HepG2 (cell line): ENCODE results near the gene PIGV. TPM values are rescaled to one million over a fixed set of nuclear protein-coding genes. Genes with fewer than 3 reads are reported as not detected.

ENCODE experiments used
- ATF7-NPFF ChIP-seq: sonication (generic); formaldehyde crosslinking; IDR thresholded peaks from 2 replicates; pipeline ENCODE4 v1.8.1; 2023; ENCODE audit warnings: mild to moderate bottlenecking, low read depth, missing genetic modification reagents, moderate library complexity
- CEBPG ChIP-seq: IDR thresholded peaks from 2 replicates; pipeline ENCODE4 v1.6.1; 2016
- DR1 ChIP-seq: sonication (generic); formaldehyde crosslinking; IDR thresholded peaks from 2 replicates; pipeline ENCODE4 v1.8.0; 2021; ENCODE audit warnings: mild to moderate bottlenecking, missing genetic modification reagents, inconsistent platforms
- FOXO4 ChIP-seq: sonication (generic); formaldehyde crosslinking; conservative IDR thresholded peaks from 2 replicates; pipeline ENCODE4 v1.8.1; 2023; ENCODE audit warnings: missing genetic modification reagents
- KAT2B ChIP-seq: fragments of 150-350 bp; IDR thresholded peaks from 2 replicates; pipeline ENCODE4 v1.6.1; 2014; ENCODE audit warnings: low read depth, low read length, borderline replicate concordance
- KMT2B ChIP-seq: IDR thresholded peaks from 2 replicates; pipeline ENCODE4 v1.6.1; 2016; ENCODE audit warnings: missing genetic modification reagents, missing compliant biosample characterization
- MTF2 ChIP-seq: sonication (generic); formaldehyde crosslinking; IDR thresholded peaks from 2 replicates; pipeline ENCODE4 v1.5.0; 2020; ENCODE audit warnings: missing genetic modification reagents, borderline replicate concordance
- MXD4 ChIP-seq: IDR thresholded peaks from 2 replicates; pipeline ENCODE4 v1.6.1; 2016; ENCODE audit warnings: mild to moderate bottlenecking, missing biosample characterization, missing genetic modification reagents
- PCBP1 ChIP-seq: fragments of 200-400 bp; formaldehyde crosslinking; IDR thresholded peaks from 2 replicates; pipeline ENCODE4 v1.6.1; 2017; ENCODE audit warnings: mild to moderate bottlenecking, low read depth, low read length, borderline replicate concordance
- RAD51 ChIP-seq: fragments of 450-650 bp; IDR thresholded peaks from 2 replicates; pipeline ENCODE4 v1.6.1; 2016; ENCODE audit warnings: borderline replicate concordance
- THAP7 ChIP-seq: sonication (generic); formaldehyde crosslinking; IDR thresholded peaks from 2 replicates; pipeline ENCODE4 v1.8.1; 2023; ENCODE audit warnings: mild to moderate bottlenecking, missing genetic modification reagents
- U2AF1 ChIP-seq: fragments of 200-400 bp; formaldehyde crosslinking; optimal IDR thresholded peaks from 2 replicates; pipeline ENCODE3; 2017; ENCODE audit warnings: mild to moderate bottlenecking, low read depth, low read length
- ZBTB21 ChIP-seq: sonication (generic); formaldehyde crosslinking; IDR thresholded peaks from 2 replicates; pipeline ENCODE4 v1.4.0; 2020; ENCODE audit warnings: missing genetic modification reagents
- ZBTB7A ChIP-seq: sonication (generic); formaldehyde crosslinking; IDR thresholded peaks from 2 replicates; pipeline ENCODE4 v1.8.0; 2022; ENCODE audit warnings: mild to moderate bottlenecking, missing genetic modification reagents
- ZFP36L2 ChIP-seq: sonication (generic); formaldehyde crosslinking; IDR thresholded peaks from 2 replicates; pipeline ENCODE4 v1.4.0; 2020; ENCODE audit warnings: missing genetic modification reagents
- ZNF382 ChIP-seq: sonication (generic); formaldehyde crosslinking; IDR thresholded peaks from 2 replicates; pipeline ENCODE4 v1.5.0; 2020; ENCODE audit warnings: missing genetic modification reagents, mild to moderate bottlenecking, borderline replicate concordance
- ZNF549 ChIP-seq: sonication (generic); formaldehyde crosslinking; IDR thresholded peaks from 2 replicates; pipeline ENCODE4 v1.5.0; 2020; ENCODE audit warnings: missing genetic modification reagents
- ZNF780A ChIP-seq: sonication (generic); formaldehyde crosslinking; IDR thresholded peaks from 2 replicates; pipeline ENCODE4 v1.8.0; 2022; ENCODE audit warnings: mild to moderate bottlenecking, missing genetic modification reagents, moderate library complexity
- ZNF790 ChIP-seq: sonication (generic); formaldehyde crosslinking; IDR thresholded peaks from 2 replicates; pipeline ENCODE4 v1.8.0; 2022; ENCODE audit warnings: missing genetic modification reagents, mild to moderate bottlenecking, borderline replicate concordance
- polyA plus RNA-seq, 8 experiments: library from polyadenylated mRNA; depleted of rRNA in 3 of 8; stranded (reverse) in 7 of 8; unstranded in 1 of 8; fragments of >200 nt; fragmentation: Illumina TruSeq in 4 of 8; extraction: Trizol in 4 of 8; gene quantifications; 2 replicates each; pipeline versions ENCODE4 v1.2.1 to v1.2.3, GENCODE V29; 2011 to 2016; ENCODE audit warnings: low read depth in 4 of 8, missing spikeins in 1 of 8, mixed read lengths in 1 of 8; ENCODE audit not compliant: insufficient read depth in 1 of 8
- total RNA-seq, 5 experiments: library from RNA; depleted of rRNA; stranded (reverse); fragments of >200 nt; fragmentation: Illumina TruSeq; extraction: Trizol; gene quantifications; 2 replicates each; pipeline ENCODE4 v1.2.3, GENCODE V29; 2016; ENCODE audit warnings: low read depth in 1 of 5
- TF ChIP-seq, protein P1 (sequence below): sonication (generic); formaldehyde crosslinking; IDR thresholded peaks from 2 replicates; pipeline ENCODE4 v1.4.0; 2020; ENCODE audit warnings: missing genetic modification reagents
- TF ChIP-seq, protein P2 (sequence below): sonication (generic); formaldehyde crosslinking; IDR thresholded peaks from 2 replicates; pipeline ENCODE4 v1.4.0; 2020; ENCODE audit warnings: mild to moderate bottlenecking, missing genetic modification reagents

The PIGV gene
- total and polyA plus RNA-seq, 2 of the 13 experiments (the other 11 are each of a cell fraction or from before 2014, with no cell fraction given): 13.5 to 22.7 TPM

DNA sequence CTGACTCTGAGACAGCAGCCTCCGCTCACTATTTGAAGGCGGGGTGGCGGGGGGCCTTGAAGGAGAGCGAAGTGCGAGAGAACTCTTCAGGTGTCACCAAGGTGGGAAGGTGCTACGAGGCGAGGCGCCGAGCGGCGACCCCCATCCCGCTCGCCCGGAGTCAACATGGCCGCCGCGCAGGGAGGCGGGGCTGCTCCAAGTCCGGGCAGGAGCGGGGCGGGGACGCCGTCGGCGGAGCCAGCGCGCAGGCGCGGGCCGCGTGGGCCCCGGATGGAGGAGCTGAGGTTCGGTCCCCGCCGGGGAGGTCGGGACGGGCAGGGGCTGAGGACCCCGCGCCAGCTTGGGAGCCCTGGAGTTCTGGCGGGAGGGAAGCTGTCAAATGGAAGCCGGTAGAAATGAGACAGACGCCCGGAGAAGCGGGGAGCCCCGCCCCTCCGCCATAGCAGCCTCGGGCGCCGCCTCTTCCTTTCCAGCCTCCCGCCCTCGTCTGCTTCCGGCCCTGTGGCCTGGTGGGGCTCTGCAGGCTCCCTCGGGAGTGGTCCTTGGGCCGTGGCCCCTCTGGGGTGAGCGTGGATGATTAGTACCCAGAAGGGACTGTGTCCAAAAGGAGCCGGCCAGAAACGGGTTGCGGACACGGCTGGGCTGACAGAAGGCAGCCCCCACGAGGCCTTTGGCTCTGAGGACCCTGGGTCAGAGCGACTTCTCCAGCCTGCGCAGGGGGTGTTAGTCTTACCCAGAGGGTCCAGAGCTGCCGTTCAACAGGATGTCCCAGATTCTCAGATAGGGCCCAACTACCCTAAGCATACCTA is at the start of gene PIGV (continued):
- TF ChIP-seq RAD51: no peak
- TF ChIP-seq ATF7-NPFF (CRISPR knock-in tag): peak; percentile 74
- TF ChIP-seq MXD4: 0 out of 2 replicates have a peak, but pooled peaks have one; percentile 50
- no peak for TF ChIP-seq THAP7 (CRISPR knock-in tag)
- TF ChIP-seq ZNF549: no peak
- TF ChIP-seq ZNF382 (CRISPR knock-in tag): no peak
- TF ChIP-seq ZNF790 (CRISPR knock-in tag): no peak
- TF ChIP-seq ZBTB7A: peak; percentile 45; the same call in 1 of the 2 replicates
- no peak for TF ChIP-seq ZBTB21
- TF ChIP-seq, protein P1, sequence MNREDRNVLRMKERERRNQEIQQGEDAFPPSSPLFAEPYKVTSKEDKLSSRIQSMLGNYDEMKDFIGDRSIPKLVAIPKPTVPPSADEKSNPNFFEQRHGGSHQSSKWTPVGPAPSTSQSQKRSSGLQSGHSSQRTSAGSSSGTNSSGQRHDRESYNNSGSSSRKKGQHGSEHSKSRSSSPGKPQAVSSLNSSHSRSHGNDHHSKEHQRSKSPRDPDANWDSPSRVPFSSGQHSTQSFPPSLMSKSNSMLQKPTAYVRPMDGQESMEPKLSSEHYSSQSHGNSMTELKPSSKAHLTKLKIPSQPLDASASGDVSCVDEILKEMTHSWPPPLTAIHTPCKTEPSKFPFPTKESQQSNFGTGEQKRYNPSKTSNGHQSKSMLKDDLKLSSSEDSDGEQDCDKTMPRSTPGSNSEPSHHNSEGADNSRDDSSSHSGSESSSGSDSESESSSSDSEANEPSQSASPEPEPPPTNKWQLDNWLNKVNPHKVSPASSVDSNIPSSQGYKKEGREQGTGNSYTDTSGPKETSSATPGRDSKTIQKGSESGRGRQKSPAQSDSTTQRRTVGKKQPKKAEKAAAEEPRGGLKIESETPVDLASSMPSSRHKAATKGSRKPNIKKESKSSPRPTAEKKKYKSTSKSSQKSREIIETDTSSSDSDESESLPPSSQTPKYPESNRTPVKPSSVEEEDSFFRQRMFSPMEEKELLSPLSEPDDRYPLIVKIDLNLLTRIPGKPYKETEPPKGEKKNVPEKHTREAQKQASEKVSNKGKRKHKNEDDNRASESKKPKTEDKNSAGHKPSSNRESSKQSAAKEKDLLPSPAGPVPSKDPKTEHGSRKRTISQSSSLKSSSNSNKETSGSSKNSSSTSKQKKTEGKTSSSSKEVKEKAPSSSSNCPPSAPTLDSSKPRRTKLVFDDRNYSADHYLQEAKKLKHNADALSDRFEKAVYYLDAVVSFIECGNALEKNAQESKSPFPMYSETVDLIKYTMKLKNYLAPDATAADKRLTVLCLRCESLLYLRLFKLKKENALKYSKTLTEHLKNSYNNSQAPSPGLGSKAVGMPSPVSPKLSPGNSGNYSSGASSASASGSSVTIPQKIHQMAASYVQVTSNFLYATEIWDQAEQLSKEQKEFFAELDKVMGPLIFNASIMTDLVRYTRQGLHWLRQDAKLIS (CRISPR knock-in tag): no peak; the same call in 1 of the 2 replicates
- TF ChIP-seq PCBP1: no peak
- TF ChIP-seq CEBPG (CRISPR knock-in tag): no peak
- no peak for TF ChIP-seq U2AF1
- no peak for TF ChIP-seq DR1 (CRISPR knock-in tag)
- TF ChIP-seq ZNF780A (CRISPR knock-in tag): no peak
- no peak for TF ChIP-seq ZFP36L2 (CRISPR knock-in tag)
- TF ChIP-seq, protein P2, sequence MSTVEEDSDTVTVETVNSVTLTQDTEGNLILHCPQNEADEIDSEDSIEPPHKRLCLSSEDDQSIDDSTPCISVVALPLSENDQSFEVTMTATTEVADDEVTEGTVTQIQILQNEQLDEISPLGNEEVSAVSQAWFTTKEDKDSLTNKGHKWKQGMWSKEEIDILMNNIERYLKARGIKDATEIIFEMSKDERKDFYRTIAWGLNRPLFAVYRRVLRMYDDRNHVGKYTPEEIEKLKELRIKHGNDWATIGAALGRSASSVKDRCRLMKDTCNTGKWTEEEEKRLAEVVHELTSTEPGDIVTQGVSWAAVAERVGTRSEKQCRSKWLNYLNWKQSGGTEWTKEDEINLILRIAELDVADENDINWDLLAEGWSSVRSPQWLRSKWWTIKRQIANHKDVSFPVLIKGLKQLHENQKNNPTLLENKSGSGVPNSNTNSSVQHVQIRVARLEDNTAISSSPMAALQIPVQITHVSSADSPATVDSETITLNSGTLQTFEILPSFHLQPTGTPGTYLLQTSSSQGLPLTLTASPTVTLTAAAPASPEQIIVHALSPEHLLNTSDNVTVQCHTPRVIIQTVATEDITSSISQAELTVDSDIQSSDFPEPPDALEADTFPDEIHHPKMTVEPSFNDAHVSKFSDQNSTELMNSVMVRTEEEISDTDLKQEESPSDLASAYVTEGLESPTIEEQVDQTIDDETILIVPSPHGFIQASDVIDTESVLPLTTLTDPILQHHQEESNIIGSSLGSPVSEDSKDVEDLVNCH (CRISPR knock-in tag): peak; percentile 96
- TF ChIP-seq KMT2B (CRISPR knock-in tag): no peak
- TF ChIP-seq MTF2 (CRISPR knock-in tag): no peak
- TF ChIP-seq FOXO4: no peak
- no peak for TF ChIP-seq KAT2B
